H1 (cell line): ENCODE data around the gene SOX1. TPM values are rescaled to one million over a fixed set of nuclear protein-coding genes. Genes with fewer than 3 reads are reported as not detected.

ENCODE experiments used
- CTCF ChIA-PET: fragments of 300-600 bp; sonication (Branson Sonifier 250); formaldehyde crosslinking; loops from one replicate; lab custom pipeline; 2021; ENCODE audit not compliant: partially characterized antibody; lab: Charles Lee
- POLR2A ChIA-PET: fragments of 300-600 bp; sonication (Branson Sonifier 250); formaldehyde crosslinking; loops from one replicate; lab custom pipeline; 2021; ENCODE audit warnings: inconsistent platforms; ENCODE audit not compliant: partially characterized antibody; lab: Charles Lee
- DNase-seq, 2 experiments: peaks; one replicate each; pipeline versions ENCODE4 v3.0.0 to v3.0.0-alpha.2; 2010 to 2022; ENCODE audit warnings: low spot score in 2 of 2, low read depth in 1 of 2, mixed read lengths in 1 of 2
- FAIRE-seq: peaks from 2 replicates; lab custom pipeline; 2011; peaks lifted over from hg19 to GRCh38; lab: Jason Lieb, UNC
- H2AFZ ChIP-seq: 2 replicates; pipeline ENCODE4 v1.8.1; 2012; ENCODE audit warnings: low read length, inconsistent platforms
- H2AK5ac ChIP-seq: 2 replicates; pipeline ENCODE4 v1.6.1; 2013; ENCODE audit warnings: low read depth, low read length
- H2BK120ac ChIP-seq: replicated peaks from 2 replicates; pipeline ENCODE3; 2013; ENCODE audit warnings: low read depth, low read length, inconsistent platforms
- H2BK12ac ChIP-seq: 2 replicates; pipeline ENCODE4 v1.6.1; 2013; ENCODE audit warnings: low read depth, low read length
- H2BK15ac ChIP-seq: 2 replicates; pipeline ENCODE4 v1.6.1; 2013; ENCODE audit warnings: low read length
- H2BK20ac ChIP-seq: 2 replicates; pipeline ENCODE4 v1.6.1; 2013; ENCODE audit warnings: low read length
- H2BK5ac ChIP-seq: 2 replicates; pipeline ENCODE4 v1.6.1; 2013; ENCODE audit warnings: low read depth, low read length
- H3K14ac ChIP-seq: 2 replicates; pipeline ENCODE4 v1.6.1; 2013; ENCODE audit warnings: inconsistent platforms; ENCODE audit not compliant: insufficient read length
- H3K18ac ChIP-seq: 2 replicates; pipeline ENCODE4 v1.6.1; 2013; ENCODE audit warnings: low read length; ENCODE audit errors: extremely low read depth
- H3K23ac ChIP-seq: 2 replicates; pipeline ENCODE4 v1.6.1; 2013; ENCODE audit warnings: inconsistent platforms; ENCODE audit not compliant: insufficient read length
- H3K23me2 ChIP-seq: 2 replicates; pipeline ENCODE4 v1.6.1; 2013; ENCODE audit warnings: low read depth, low read length
- H3K27ac ChIP-seq: 2 replicates; pipeline ENCODE4 v1.6.1; 2011; ENCODE audit warnings: low read depth, low read length, inconsistent platforms
- H3K27me3 ChIP-seq, 4 experiments: replicated peaks in 1 of 4; 1 replicate in 1 of 4; 2 replicates in 3 of 4; pipeline versions ENCODE4 v1.6.1 to v1.8.1; 2011 to 2013; ENCODE audit warnings: low read length in 3 of 4, mild to moderate bottlenecking in 3 of 4, inconsistent platforms in 2 of 4, mixed read lengths in 2 of 4, moderate library complexity in 1 of 4; ENCODE audit not compliant: control insufficient read depth in 3 of 4, insufficient read depth in 3 of 4; ENCODE audit errors: extremely low read depth in 1 of 4
- H3K36me3 ChIP-seq, 4 experiments: 2 replicates each; pipeline versions ENCODE4 v1.6.1 to v1.8.1; 2011 to 2013; ENCODE audit warnings: mild to moderate bottlenecking in 4 of 4, low read length in 3 of 4, moderate library complexity in 2 of 4, control low read depth in 1 of 4, inconsistent platforms in 1 of 4; ENCODE audit not compliant: insufficient read depth in 4 of 4, control insufficient read depth in 2 of 4
- H3K4ac ChIP-seq: replicated peaks from 2 replicates; pipeline ENCODE3; 2013; ENCODE audit warnings: low read length, low read depth, mixed read lengths, inconsistent platforms; ENCODE audit not compliant: insufficient read length
- H3K4me1 ChIP-seq, 4 experiments: replicated peaks in 1 of 4; 1 replicate in 1 of 4; 2 replicates in 3 of 4; pipeline versions ENCODE4 v1.6.1 to v1.8.1; 2011 to 2013; ENCODE audit warnings: low read length in 3 of 4, inconsistent platforms in 2 of 4, mixed read lengths in 1 of 4; ENCODE audit not compliant: insufficient read depth in 4 of 4, control insufficient read depth in 3 of 4
- H3K4me2 ChIP-seq, 2 experiments: 2 replicates each; pipeline versions ENCODE4 v1.6.1 to v1.8.1; 2011 to 2013; ENCODE audit warnings: low read depth in 2 of 2, low read length in 2 of 2, control low read depth in 1 of 2, inconsistent platforms in 1 of 2, mild to moderate bottlenecking in 1 of 2; ENCODE audit not compliant: insufficient read depth in 1 of 2
- H3K4me3 ChIP-seq, 4 experiments: fragments of 200-600, 300-600 bp in 1 of 4; sonication (generic), shearing (Covaris generic), sonication (Bioruptor Twin) in 1 of 4; 2 replicates each; pipeline versions ENCODE4 v1.5.1 to v1.8.1; 2011 to 2016; ENCODE audit warnings: low read length in 4 of 4, low read depth in 3 of 4, control low read depth in 2 of 4, inconsistent platforms in 2 of 4, mild to moderate bottlenecking in 2 of 4, mixed read lengths in 1 of 4, moderate library complexity in 1 of 4; ENCODE audit not compliant: insufficient read depth in 2 of 4; ENCODE audit errors: extremely low read depth in 1 of 4
- H3K56ac ChIP-seq: replicated peaks from 2 replicates; pipeline ENCODE3; 2013; ENCODE audit warnings: low read depth, mild to moderate bottlenecking, mixed read lengths, low read length, inconsistent platforms; ENCODE audit not compliant: insufficient read length
- H3K79me1 ChIP-seq: 2 replicates; pipeline ENCODE4 v1.6.1; 2013; ENCODE audit warnings: low read depth, low read length, control low read depth
- H3K79me2 ChIP-seq, 2 experiments: 2 replicates each; pipeline versions ENCODE4 v1.6.1 to v1.8.1; 2012 to 2013; ENCODE audit warnings: low read length in 2 of 2, mild to moderate bottlenecking in 2 of 2, inconsistent platforms in 1 of 2; ENCODE audit not compliant: insufficient read depth in 2 of 2, control insufficient read depth in 1 of 2
- H3K9ac ChIP-seq, 4 experiments: replicated peaks in 1 of 4; 1 replicate in 1 of 4; 2 replicates in 3 of 4; pipeline versions ENCODE4 v1.6.1 to v1.8.1; 2011 to 2013; ENCODE audit warnings: low read depth in 3 of 4, low read length in 3 of 4, control low read depth in 2 of 4, mild to moderate bottlenecking in 2 of 4, moderate library complexity in 2 of 4, inconsistent platforms in 1 of 4; ENCODE audit errors: extremely low read depth in 1 of 4
- H3K9me3 ChIP-seq, 2 experiments: 2 replicates each; pipeline versions ENCODE4 v1.6.1 to v1.8.1; 2012 to 2013; ENCODE audit warnings: mild to moderate bottlenecking in 2 of 2, moderate library complexity in 2 of 2, control low read depth in 1 of 2, inconsistent platforms in 1 of 2, low read depth in 1 of 2, low read length in 1 of 2, mixed read lengths in 1 of 2; ENCODE audit not compliant: insufficient read depth in 2 of 2
- H4K20me1 ChIP-seq, 2 experiments: replicated peaks in 1 of 2; 2 replicates each; pipeline versions ENCODE3 to v1.8.1; 2011 to 2013; ENCODE audit warnings: inconsistent platforms in 2 of 2, low read length in 2 of 2, mild to moderate bottlenecking in 1 of 2; ENCODE audit not compliant: insufficient read depth in 2 of 2, control insufficient read depth in 1 of 2
- H4K5ac ChIP-seq: 2 replicates; pipeline ENCODE4 v1.6.1; 2013; ENCODE audit warnings: low read length, low read depth, mixed read lengths, inconsistent platforms; ENCODE audit not compliant: insufficient read length
- H4K8ac ChIP-seq: 2 replicates; pipeline ENCODE4 v1.8.0; 2013; ENCODE audit warnings: mild to moderate bottlenecking, moderate library complexity, low read length, inconsistent platforms; ENCODE audit not compliant: insufficient read depth; ENCODE audit errors: extremely low read depth
- H4K91ac ChIP-seq: replicated peaks from 2 replicates; pipeline ENCODE3; 2013; ENCODE audit warnings: low read length, mixed read lengths, inconsistent platforms; ENCODE audit not compliant: insufficient read length
- HDAC2 ChIP-seq, 2 experiments: fragments of 300-600 bp in 1 of 2; sonication (generic) in 1 of 2; IDR thresholded peaks; 2 replicates each; pipeline ENCODE4 v1.6.1; 2011 to 2012; ENCODE audit warnings: low read depth in 2 of 2, low read length in 2 of 2, mild to moderate bottlenecking in 2 of 2, moderate library complexity in 2 of 2, borderline replicate concordance in 1 of 2, inconsistent platforms in 1 of 2
- JUN ChIP-seq: IDR thresholded peaks from 2 replicates; pipeline ENCODE4 v1.6.1; 2011; ENCODE audit warnings: low read depth, mild to moderate bottlenecking, improper control_type of control experiment, low read length
- POLR2A ChIP-seq, 2 experiments: IDR thresholded peaks; 1 replicate in 1 of 2; 2 replicates in 1 of 2; pipeline ENCODE4 v1.6.1; 2011; ENCODE audit warnings: low read depth in 2 of 2, low read length in 2 of 2, mild to moderate bottlenecking in 2 of 2; ENCODE audit errors: control extremely low read depth in 1 of 2
- POLR2AphosphoS5 ChIP-seq: IDR thresholded peaks from 2 replicates; pipeline ENCODE4 v1.6.1; 2011; ENCODE audit warnings: low read depth, low read length
- TEAD4 ChIP-seq: IDR thresholded peaks from 2 replicates; pipeline ENCODE4 v1.6.1; 2012; ENCODE audit warnings: low read depth, low read length, inconsistent platforms, mixed read lengths
- YY1 ChIP-seq: IDR thresholded peaks from 2 replicates; pipeline ENCODE4 v1.6.1; 2011; ENCODE audit warnings: low read depth, mild to moderate bottlenecking, low read length
- WGBS, 2 experiments: shearing (Covaris generic) in 1 of 2; methylation state at CpG; one replicate each; pipeline versions ENCODE4 v1.1.6 to v1.1.7; 2013 to 2015; ENCODE audit warnings: low lambda C conversion rate in 2 of 2, mixed read lengths in 2 of 2, inconsistent platforms in 1 of 2, low coverage in 1 of 2, missing lambda C conversion rate in 1 of 2; ENCODE audit not compliant: insufficient replicate concordance in 2 of 2, insufficient coverage in 1 of 2, insufficient read length in 1 of 2; ENCODE audit errors: extremely low coverage in 1 of 2, missing lambda C conversion rate in 1 of 2; 5-methylcytosine and 5-hydroxymethylcytosine counted together
- polyA plus RNA-seq, 7 experiments: library from polyadenylated mRNA; depleted of rRNA in 3 of 7; stranded (reverse) in 5 of 7; unstranded in 2 of 7; fragments of >200 nt in 5 of 7; fragments of 200-250 nt in 2 of 7; gene quantifications; 1 replicate in 5 of 7; 2 replicates in 1 of 7; 4 replicates in 1 of 7; pipeline versions ENCODE4 v1.2.1 to v1.2.3, GENCODE V29; 2011 to 2013; ENCODE audit warnings: missing spikeins in 2 of 7, mixed read lengths in 2 of 7
- total RNA-seq: library from RNA; stranded (reverse); fragmentation: NEBNext Ultra II Directional; extraction: Animal tissue kit (Norgen Biotek cat#: 25700); gene quantifications from 2 replicates; pipeline ENCODE4 v1.2.1, GENCODE V29; 2021

The SOX1 gene
- total and polyA plus RNA-seq, 2 of the 8 experiments (the other 6 are each of a cell fraction or from before 2014, with no cell fraction given), result 0.03 to 0.09 TPM

GRCh38 chr13:112058941-112059340, 8.0 kb upstream of the SOX1 start:
- FAIRE-seq (no peak), DNase-seq (no peak)
- peaks cover 15 to 26% of the 10 kb centered on the region in 2 experiments for H4K20me1 ChIP-seq
- H3K18ac ChIP-seq, result no peak overlapping the region
- no peak overlapping the region for H2BK120ac ChIP-seq
- H3K4me3 ChIP-seq, result no peak overlapping the region
- peaks cover 0 to 6% (median 0%) of the 10 kb centered on the region in 4 experiments; a peak in 1 of 8 replicates for H3K36me3 ChIP-seq
- peaks cover 2% of the 10 kb centered on the region; the same call in 1 of the 2 replicates for H3K23me2 ChIP-seq
- no peak overlapping the region for H2AFZ ChIP-seq
- no peaks in the 10 kb centered on the region for H3K79me1 ChIP-seq
- TF ChIP-seq POLR2A (IDR thresholded peaks at IDR 0.05; ENCODE audit: control extremely low read depth in 1 of 2, low read depth in 2 of 2, low read length in 2 of 2), result no peak
- TF ChIP-seq JUN, result no peak
- TF ChIP-seq TEAD4, result no peak
- no peak for TF ChIP-seq YY1
- TF ChIP-seq POLR2AphosphoS5, result no peak
- TF ChIP-seq HDAC2 (IDR thresholded peaks at IDR 0.05; ENCODE audit: borderline replicate concordance in 1 of 2, low read depth in 2 of 2, low read length in 2 of 2), result no peak
- no peak overlapping the region for H4K5ac ChIP-seq
- 0 out of 2 replicates have a peak overlapping the region, but pooled peaks have one; percentile 53 for H2BK12ac ChIP-seq
- no peaks in the 10 kb centered on the region; a peak in 1 of 4 replicates for H3K9me3 ChIP-seq
- H4K8ac ChIP-seq, result no peak overlapping the region
- no peaks in the 10 kb centered on the region for H3K79me2 ChIP-seq
- no peak overlapping the region for H3K23ac ChIP-seq
- H3K27ac ChIP-seq, result no peak overlapping the region
- no peak overlapping the region for H2BK20ac ChIP-seq
- H3K14ac ChIP-seq, result no peak overlapping the region
- H4K91ac ChIP-seq, result no peak overlapping the region
- no peak overlapping the region for H3K56ac ChIP-seq
- H2BK15ac ChIP-seq, result no peak overlapping the region
- CTCF ChIA-PET, result interaction anchor here (0.8 to 5.6 kb wide), 5 partner anchors 15 to 585 kb away, joined by 3 to 51 read pairs (median 4); no protein-coding TSS in a partner anchor
- peak overlapping the region in 1 of 2 experiments; percentile 69; a peak in 1 of 4 replicates for H3K4me2 ChIP-seq
- 9% methylated on average over 4 of the region's 5 CpGs; no CpG with 5 or more reads in 1 of the 2 experiments for WGBS, 2 experiments
- POLR2A ChIA-PET, result interaction anchor here (5.1 kb wide), 1 partner anchor 15 kb away, joined by 25 read pairs; no protein-coding TSS in a partner anchor
- H2BK5ac ChIP-seq, result no peak overlapping the region; the same call in 1 of the 2 replicates
- no peak overlapping the region for H2AK5ac ChIP-seq
- H3K9ac ChIP-seq, result no peak overlapping the region
- peaks cover 3 to 45% (median 23%) of the 10 kb centered on the region in 4 experiments for H3K4me1 ChIP-seq
- H3K4ac ChIP-seq, result no peak overlapping the region
- H3K27me3 ChIP-seq, result peaks cover 95 to 100% (median 99%) of the 10 kb centered on the region in 4 experiments
